Activated T-cell treated with anti-CD3 and anti-CD28 coated beads, Interleukin-2, amount 50 U/mL, for 1 hour (primary cell): Measurements from ENCODE around the gene WWOX.

Source experiments
- DNase-seq: peaks from one replicate; pipeline ENCODE4 v3.0.0-alpha.2; 2020

Gene WWOX

DNA sequence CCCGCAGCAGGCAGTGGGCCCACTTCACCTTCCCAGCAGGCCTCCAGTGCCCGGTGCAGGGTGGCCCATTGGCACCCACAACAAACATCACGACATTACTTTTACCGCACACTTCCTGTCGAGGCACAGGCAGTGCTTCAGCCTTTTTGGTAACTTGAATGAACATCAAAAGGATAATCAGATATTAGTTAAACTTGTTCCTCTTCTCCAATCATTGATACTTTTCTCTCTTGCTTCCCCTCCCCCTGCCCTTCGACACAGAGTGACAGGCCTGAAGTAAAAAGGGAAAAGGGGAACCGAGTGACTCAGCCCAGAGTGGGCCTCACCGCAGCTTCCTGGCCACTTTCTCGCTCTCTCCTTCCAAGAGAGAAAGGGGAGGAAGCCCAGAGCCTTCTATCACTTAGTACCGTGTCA lies 994.1 kb downstream of the WWOX start:
- no peak for DNase-seq

DNA sequence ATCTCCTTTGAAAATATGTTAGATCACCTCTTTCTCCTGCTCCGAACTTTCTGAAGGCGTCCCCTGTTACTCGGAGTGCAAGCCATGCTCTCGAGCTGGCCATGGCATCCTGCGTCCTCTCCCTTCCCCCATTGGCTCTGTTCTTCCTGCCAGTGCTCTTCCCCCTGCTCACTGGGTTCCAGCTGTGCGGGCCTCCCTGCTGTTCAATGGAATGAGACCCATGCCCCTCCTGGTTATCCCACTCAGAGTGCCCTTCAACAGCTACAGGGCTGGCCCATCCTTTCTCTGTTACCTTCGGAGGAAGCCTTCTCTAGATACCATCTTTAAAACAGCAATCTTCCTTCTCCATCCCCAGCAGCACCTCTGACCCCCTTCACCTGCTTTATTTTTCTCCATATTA lies 996.8 kb downstream of the WWOX start:
- no peak for DNase-seq

GRCh38 chr16:79097166-79097565 lies 997.7 kb downstream of the WWOX start:
- DNase-seq = no peak

DNA sequence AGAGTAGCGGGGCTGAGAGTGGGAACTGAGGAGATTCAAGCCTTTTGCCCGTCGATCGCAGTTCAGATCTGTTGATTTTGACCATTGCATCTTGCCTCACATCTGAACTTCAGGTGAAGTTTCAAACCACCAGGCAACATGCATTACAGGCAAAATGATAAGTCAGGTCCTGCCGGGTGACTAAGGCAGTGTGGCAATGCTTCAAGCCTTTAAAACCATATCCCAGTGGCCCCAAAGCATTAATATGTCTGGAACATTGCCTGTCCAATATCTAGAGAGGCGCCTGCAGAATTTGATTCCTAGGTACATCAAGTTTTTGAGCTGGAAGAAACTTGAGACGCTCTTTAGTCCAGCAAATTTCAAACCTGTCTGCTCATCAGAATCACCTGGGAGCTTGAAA lies 998.3 kb downstream of the WWOX start:
- no peak for DNase-seq

GRCh38 chr16:79098907-79099306 lies 999.5 kb downstream of the WWOX start:
- no peak for DNase-seq

DNA sequence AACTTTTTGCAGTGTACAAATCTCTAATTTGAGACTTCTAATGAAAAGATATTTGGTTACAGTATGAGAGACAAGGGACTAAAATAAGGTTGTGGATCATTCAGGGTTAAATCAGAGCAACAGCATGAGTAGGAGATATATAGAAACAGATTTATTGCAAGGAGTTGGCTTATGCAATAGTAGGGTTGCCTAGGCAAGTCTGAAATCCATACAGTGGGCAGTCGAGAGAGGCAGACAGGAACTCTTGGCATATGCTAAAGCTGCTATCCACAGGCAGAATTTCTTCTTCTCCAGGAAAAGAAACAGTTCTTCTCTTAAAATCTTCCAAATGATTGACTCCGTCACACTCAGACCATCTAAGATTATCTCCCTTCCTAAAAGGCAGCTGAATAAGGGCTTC lies 1000.3 kb downstream of the WWOX start:
- no peak for DNase-seq

- DNase-seq = no peak
Measured at GRCh38 chr16:79100447-79100846, 1001.0 kb downstream of the WWOX start.

- no peak for DNase-seq
Measured at GRCh38 chr16:79101491-79101890, 1002.0 kb downstream of the WWOX start.

DNA sequence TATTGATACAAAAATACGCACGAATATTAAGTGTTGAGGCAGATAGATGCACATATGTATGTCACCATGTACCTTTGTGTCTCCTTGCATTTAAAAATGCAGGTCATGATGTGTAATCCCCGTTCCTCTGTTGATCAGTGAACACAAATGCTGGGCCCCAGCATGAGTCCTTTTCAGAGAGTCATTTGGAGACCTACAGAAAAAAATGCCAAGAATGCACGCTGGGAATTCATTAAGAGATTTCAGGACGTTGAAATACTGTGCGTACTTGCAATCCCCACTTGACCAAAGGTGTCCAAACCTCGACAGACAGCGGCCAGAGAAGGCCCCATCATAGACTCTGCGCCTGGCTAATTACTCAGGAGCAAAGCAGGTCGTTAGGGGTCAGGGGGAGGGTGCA lies 1005.1 kb downstream of the WWOX start:
- no peak for DNase-seq

DNA sequence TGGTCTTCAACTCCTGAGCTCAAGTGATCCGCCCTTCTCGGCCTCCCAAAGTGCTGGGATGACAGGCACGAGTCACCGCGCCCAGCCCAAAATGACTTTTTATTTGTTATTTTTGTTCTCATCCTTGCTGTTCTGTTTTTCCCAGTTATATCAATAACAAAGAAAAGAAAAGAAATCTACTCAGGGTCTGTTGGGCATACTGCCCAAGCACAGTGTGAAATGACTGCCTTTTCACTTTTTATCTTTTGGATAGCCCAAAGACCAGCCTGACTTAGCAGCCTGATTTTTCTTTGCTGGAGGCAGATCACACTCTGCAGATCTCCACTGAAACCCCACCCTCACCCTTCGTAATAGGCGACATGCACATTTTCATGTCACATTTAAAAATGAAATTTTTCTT lies 1007.8 kb downstream of the WWOX start:
- no peak for DNase-seq

- no peak for DNase-seq
Measured at GRCh38 chr16:79109771-79110170, 1010.3 kb downstream of the WWOX start.

DNA sequence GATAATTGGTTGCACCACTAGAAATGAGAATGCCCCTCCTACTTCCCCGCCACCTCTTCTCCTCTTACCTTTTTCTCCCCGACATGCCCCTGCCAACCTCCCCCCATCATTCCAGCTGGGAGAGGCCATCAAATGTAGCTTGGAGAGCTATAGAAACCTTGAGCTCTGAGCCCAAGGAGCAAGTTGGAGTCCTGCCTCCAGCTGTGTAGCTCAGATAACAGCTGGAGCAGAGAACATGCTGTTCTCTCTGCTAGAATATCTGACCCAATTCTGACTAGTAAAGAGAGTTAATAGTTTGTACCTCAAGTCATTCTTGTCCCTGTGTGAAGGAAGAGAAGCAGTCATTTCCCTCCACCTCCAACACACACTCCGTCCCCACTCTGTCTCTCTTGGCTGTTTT lies 1010.8 kb downstream of the WWOX start:
- no peak for DNase-seq

DNA sequence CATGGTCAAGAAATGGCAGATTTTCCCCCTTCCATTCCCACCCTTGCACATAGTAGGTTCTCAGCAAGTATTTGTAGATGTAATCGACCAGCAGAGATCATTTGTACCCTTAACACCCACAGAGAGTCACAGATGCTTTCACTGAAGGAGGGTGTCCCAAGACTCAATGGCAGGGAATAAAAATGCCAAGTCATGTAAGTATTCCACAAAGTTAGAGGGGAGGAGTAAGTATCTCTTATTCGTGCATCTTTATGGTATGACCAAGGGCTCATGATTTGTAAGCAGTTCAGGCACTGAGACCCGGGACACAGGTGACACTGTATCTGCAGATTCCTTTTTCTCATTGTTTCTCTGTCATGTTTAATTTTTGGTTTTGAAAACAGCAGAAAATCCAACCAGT lies 1011.5 kb downstream of the WWOX start:
- no peak for DNase-seq

- no peak for DNase-seq
Measured at GRCh38 chr16:79112462-79112861, 1013.0 kb downstream of the WWOX start.

- DNase-seq = no peak
Measured at GRCh38 chr16:79113826-79114225, 1014.4 kb downstream of the WWOX start.

DNA sequence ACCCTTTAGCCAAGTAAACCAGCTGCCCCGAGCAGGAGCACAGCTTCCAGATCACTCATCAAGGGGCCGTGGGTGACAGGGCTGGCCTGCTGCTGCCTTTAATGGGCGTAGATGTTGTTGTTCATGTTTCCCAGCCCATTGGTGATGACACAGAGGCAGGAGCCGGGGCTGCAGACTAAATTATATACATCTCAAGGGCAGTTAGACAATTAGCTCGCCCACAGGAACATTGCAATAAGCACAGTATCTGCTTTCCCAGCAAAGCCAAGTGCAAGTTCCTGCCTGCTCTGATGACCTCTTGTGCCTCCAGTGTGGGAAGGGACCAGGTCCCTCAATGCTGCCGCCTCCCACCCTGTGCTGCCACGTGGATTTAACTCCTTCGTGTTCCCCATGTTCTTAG lies 1015.3 kb downstream of the WWOX start:
- no peak for DNase-seq

GRCh38 chr16:79121906-79122305 lies 1022.5 kb downstream of the WWOX start:
- no peak for DNase-seq

- no peak for DNase-seq
Measured at GRCh38 chr16:79122343-79122742, 1022.9 kb downstream of the WWOX start.

GRCh38 chr16:79124016-79124756 lies 1024.7 kb downstream of the WWOX start:
- no peak for DNase-seq

DNA sequence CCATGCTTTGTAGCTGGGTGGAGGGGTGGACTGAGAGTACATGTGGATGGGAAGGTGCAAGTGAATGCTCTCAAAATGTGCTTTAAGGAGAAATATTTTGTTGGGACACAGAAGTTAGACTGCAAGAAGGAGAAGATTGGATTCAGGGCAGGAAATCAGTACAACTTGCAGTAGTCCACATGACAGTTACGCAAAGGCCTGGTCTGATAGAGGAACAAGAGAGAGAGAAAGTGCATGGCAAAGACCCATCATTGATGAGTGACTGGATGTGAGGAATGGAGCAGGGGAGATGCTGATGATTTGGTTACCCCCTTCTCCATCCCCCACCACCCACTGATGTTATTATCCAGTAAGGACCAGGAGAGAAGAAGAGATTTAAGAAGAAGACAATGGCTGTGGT lies 1028.3 kb downstream of the WWOX start:
- DNase-seq = no peak

DNA sequence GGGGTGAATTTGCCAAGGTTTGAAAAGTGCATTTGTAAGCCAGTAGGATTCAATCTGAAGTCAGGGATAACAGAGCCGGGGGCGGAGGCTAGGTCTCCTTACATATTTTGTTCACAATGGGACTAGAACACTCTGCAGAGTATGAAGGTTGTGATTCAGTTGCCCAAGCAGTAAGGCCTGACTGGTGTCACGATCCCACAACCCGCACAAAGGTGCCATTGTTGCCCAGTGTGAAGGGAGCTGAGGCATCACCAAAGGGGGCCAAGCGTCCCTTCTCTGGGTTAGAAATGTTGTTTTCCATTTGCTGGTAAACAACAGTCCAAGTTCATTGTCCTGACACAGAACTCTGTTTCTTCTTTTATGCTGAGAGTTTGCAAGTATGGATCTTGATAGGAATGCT lies 1029.3 kb downstream of the WWOX start:
- no peak for DNase-seq

- no peak for DNase-seq
Measured at GRCh38 chr16:79130616-79131015, 1031.2 kb downstream of the WWOX start.

DNA sequence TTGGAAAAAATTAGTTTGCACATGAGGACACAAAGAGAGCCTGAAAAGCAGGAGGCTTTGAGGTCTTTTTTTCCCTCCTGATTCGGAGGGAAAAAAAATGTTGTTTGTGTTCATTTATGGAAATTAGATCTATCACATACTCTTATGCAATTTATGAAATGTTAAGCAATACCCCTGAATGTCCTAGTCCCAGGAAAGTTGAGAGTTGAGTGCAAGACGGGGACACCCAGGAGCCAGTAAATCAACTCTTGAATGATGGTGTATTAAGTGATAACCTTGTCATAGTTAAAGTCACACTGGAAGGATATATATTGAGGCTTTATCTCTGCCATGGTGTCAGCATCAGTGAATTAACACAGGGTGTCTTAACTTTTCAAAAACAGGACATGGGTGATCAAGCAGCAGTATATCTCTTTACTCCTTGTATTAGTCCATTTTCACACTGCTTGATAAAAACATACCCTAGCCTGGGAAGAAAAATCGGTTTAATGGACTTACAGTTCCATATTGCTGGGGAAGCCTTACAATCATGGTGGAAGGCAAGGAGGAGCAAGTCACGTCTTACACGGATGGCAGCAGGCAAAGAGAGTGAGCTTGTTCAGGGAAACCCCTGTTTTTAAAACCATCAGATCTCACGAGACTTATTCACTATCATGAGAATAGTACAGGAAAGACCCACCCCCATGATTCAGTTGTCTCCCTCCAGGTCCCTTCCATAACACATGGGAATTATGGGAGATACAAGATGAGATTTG lies 1032.0 kb downstream of the WWOX start:
- no peak for DNase-seq

DNA sequence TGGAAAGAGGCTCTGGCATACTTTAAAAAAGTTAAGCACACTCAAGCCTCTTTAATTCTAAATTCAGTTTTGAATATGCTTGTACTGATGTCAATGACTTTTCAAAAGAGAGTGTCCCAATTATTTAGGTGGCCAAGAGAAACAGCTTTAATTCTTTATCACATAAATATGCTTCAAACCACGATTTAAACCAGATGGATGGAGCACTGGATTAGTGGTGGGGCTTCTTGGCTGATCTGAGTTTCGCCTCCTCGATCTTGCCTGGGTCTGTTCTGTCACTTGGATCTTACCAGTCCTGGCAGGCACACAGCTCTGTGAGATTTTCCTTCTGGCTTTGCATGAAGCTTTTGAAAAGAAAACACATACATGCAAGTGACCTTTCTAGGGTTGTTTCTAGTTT lies 1033.2 kb downstream of the WWOX start:
- DNase-seq = no peak

GRCh38 chr16:79134300-79134699 lies 1034.8 kb downstream of the WWOX start:
- no peak for DNase-seq
